ENCODE data around the gene GTF3C1. TPM values are rescaled to one million over a fixed set of nuclear protein-coding genes. Genes with fewer than 3 reads are reported as not detected.

The GTF3C1 gene
- total RNA-seq, 1 donor from 2014 or later = 106 TPM

DNA sequence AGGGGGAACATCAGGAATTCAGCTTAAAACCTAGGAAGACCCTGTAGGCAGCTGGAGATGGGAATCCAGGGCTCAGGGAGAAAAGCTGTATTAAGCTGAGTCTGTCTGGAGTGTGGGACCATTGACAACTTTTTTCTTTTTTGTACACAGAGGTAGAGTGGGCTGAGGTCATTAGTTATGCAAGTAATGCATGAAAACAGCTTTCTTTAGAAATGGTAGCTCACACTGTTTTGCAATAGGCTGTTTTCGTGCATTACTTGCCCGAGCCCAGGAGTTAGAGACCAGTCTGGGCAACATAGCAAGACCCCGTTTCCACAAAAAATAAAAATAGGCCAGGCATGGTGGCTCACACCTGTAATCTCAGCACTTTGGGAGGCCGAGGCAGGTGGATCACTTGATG lies 46.7 kb upstream of the GTF3C1 start:
- H3K4me1 Mint-ChIP-seq (ENCODE audit: low read depth, unreplicated experiment) = peaks cover 13% of the 10 kb centered on the region
- no peak overlapping the region for H3K27ac Mint-ChIP-seq (ENCODE audit: unreplicated experiment)
- peaks cover 3% of the 10 kb centered on the region for H3K36me3 Mint-ChIP-seq (ENCODE audit: unreplicated experiment)
- H3K9me3 Mint-ChIP-seq (ENCODE audit: unreplicated experiment) = peaks cover 4% of the 10 kb centered on the region
- DNase-seq = no peak
- TF ChIP-seq, protein P1, sequence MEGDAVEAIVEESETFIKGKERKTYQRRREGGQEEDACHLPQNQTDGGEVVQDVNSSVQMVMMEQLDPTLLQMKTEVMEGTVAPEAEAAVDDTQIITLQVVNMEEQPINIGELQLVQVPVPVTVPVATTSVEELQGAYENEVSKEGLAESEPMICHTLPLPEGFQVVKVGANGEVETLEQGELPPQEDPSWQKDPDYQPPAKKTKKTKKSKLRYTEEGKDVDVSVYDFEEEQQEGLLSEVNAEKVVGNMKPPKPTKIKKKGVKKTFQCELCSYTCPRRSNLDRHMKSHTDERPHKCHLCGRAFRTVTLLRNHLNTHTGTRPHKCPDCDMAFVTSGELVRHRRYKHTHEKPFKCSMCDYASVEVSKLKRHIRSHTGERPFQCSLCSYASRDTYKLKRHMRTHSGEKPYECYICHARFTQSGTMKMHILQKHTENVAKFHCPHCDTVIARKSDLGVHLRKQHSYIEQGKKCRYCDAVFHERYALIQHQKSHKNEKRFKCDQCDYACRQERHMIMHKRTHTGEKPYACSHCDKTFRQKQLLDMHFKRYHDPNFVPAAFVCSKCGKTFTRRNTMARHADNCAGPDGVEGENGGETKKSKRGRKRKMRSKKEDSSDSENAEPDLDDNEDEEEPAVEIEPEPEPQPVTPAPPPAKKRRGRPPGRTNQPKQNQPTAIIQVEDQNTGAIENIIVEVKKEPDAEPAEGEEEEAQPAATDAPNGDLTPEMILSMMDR (IDR thresholded peaks at IDR 0.05; ENCODE audit: partially characterized antibody, unreplicated experiment) = no peak
- H3K4me3 Mint-ChIP-seq (ENCODE audit: unreplicated experiment) = no peak overlapping the region
- no peaks in the 10 kb centered on the region for H3K27me3 Mint-ChIP-seq (ENCODE audit: unreplicated experiment)

DNA sequence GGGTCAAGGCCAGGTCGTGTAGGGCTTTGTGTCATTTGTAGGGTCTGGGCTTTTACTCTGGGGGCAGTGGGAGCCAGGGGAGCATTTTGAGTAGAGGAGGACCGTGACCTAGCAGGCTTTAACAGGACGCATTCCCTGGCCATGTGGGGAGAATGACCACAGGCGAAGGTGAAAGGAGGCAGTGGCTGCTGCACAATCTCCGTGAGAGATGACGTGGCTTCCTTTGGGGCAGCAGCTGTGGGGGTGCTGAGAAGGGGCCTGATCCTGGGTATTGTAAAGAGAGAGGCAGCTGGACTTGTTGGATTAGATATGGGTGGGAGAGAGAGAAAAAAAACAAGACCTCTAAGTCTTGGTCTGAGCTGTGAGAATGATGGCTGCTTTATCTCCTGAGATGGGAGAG lies 46.3 kb upstream of the GTF3C1 start:
- Mint-ChIP-seq H3K36me3 (ENCODE audit: unreplicated experiment) (peaks cover 3% of the 10 kb centered on the region), H3K27me3 (ENCODE audit: unreplicated experiment) (no peaks in the 10 kb centered on the region), H3K4me3 (ENCODE audit: unreplicated experiment) (no peak overlapping the region), H3K9me3 (ENCODE audit: unreplicated experiment) (peaks cover 2% of the 10 kb centered on the region), H3K4me1 (ENCODE audit: low read depth, unreplicated experiment) (peaks cover 13% of the 10 kb centered on the region), H3K27ac (ENCODE audit: unreplicated experiment) (no peak overlapping the region)
- TF ChIP-seq, protein P1 (IDR thresholded peaks at IDR 0.05; ENCODE audit: partially characterized antibody, unreplicated experiment) = no peak
- DNase-seq = no peak

DNA sequence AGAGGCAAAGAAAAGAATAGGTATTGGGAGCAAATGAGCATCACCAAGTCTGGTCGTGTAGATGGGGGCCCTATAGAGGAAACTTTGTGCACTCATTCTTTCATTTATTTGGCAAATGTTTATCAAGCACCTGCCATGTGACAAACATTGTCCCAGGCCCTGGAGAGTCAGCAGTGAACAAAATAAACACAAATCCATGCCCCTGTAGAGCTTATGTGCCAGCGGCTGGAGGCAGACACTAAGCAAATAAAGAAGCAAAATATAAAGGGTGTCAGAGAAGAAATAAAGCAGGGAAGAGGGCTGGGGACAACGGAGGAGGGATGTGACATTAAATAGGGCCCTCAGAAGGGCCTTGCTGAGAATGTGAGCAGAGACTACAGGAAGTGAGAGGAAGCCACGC lies 45.8 kb upstream of the GTF3C1 start:
- TF ChIP-seq, protein P1 (IDR thresholded peaks at IDR 0.05; ENCODE audit: partially characterized antibody, unreplicated experiment) = no peak
- no peaks in the 10 kb centered on the region for H3K27me3 Mint-ChIP-seq (ENCODE audit: unreplicated experiment)
- peaks cover 16% of the 10 kb centered on the region for H3K4me1 Mint-ChIP-seq (ENCODE audit: low read depth, unreplicated experiment)
- peaks cover 2% of the 10 kb centered on the region for H3K9me3 Mint-ChIP-seq (ENCODE audit: unreplicated experiment)
- no peak overlapping the region for H3K27ac Mint-ChIP-seq (ENCODE audit: unreplicated experiment)
- no peak for DNase-seq
- H3K4me3 Mint-ChIP-seq (ENCODE audit: unreplicated experiment) = no peak overlapping the region
- peaks cover 3% of the 10 kb centered on the region for H3K36me3 Mint-ChIP-seq (ENCODE audit: unreplicated experiment)

DNA sequence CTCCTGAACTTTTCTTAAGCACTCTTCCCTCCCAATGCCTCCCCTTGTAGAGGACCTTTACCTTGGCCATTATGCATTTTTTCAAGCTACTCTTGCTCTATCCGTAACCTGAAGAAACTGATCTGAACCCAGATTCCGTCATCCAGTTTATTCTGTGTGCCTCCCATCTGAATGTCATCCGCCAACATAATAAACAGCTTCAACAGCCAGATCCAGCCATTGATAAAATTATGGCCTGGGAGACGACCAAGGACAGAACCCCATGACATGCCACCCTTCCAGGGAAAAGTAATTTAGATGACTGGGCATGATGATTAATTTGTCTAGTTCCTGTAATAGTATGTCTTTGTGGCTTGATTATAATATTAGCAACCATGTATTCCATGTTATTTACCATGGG lies 42.1 kb upstream of the GTF3C1 start:
- no peak for DNase-seq
- Mint-ChIP-seq H3K36me3 (ENCODE audit: unreplicated experiment) (no peaks in the 10 kb centered on the region), H3K27me3 (ENCODE audit: unreplicated experiment) (no peaks in the 10 kb centered on the region), H3K4me3 (ENCODE audit: unreplicated experiment) (no peak overlapping the region), H3K9me3 (ENCODE audit: unreplicated experiment) (no peaks in the 10 kb centered on the region), H3K27ac (ENCODE audit: unreplicated experiment) (no peak overlapping the region), H3K4me1 (ENCODE audit: low read depth, unreplicated experiment) (peaks cover 5% of the 10 kb centered on the region)
- TF ChIP-seq, protein P1 (IDR thresholded peaks at IDR 0.05; ENCODE audit: partially characterized antibody, unreplicated experiment) = no peak

DNA sequence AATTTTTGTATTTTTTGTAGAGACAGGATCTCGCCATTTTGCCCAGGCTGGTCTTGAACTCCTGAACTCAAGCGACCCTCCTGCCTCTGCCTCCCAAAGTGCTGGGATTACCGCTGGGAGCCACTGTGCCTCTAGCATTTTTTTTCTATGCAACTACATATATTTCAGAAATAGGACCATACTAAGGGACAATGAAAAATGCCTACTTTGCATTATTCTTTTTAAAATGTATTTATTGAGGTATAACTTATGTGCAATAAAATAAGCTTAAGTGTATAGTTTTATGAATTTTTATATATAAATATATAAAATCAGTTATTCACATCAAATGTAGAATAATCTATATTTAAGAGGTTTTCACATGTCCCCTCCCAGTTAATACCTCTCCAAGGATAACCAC lies 38.3 kb upstream of the GTF3C1 start:
- TF ChIP-seq, protein P1 (IDR thresholded peaks at IDR 0.05; ENCODE audit: partially characterized antibody, unreplicated experiment) = no peak
- Mint-ChIP-seq H3K9me3 (ENCODE audit: unreplicated experiment) (no peaks in the 10 kb centered on the region), H3K4me1 (ENCODE audit: low read depth, unreplicated experiment) (peaks cover 5% of the 10 kb centered on the region), H3K27me3 (ENCODE audit: unreplicated experiment) (no peaks in the 10 kb centered on the region), H3K27ac (ENCODE audit: unreplicated experiment) (no peak overlapping the region), H3K4me3 (ENCODE audit: unreplicated experiment) (no peak overlapping the region), H3K36me3 (ENCODE audit: unreplicated experiment) (peaks cover 6% of the 10 kb centered on the region)
- no peak for DNase-seq
